ENCODE data around the gene ENSA. TPM values are rescaled to one million over a fixed set of nuclear protein-coding genes. Genes with fewer than 3 reads are reported as not detected.

ENSA gene
- 10 to 100 TPM; 85.7 to 94.5 TPM for total RNA-seq

- Histone ChIP-seq H3K9me3 (no peaks in the 10 kb centered on the region), H3K27me3 (replicated peaks; ENCODE audit: insufficient read depth) (no peaks in the 10 kb centered on the region), H3K4me3 (peak within 1 kb of the TSS; percentile 90), H3K4me1 (ENCODE audit: control insufficient read depth in 1 of 2, low read depth in 2 of 2) (peaks cover 7 to 21% of the 10 kb centered on the region in 2 donors), H3K36me3 (peaks cover 32% of the 10 kb centered on the region), H3K27ac (peak within 1 kb of the TSS; percentile 96)
- DNase-seq (ENCODE audit: low spot score): peak; percentile 97
- TF ChIP-seq CTCF (IDR thresholded peaks at IDR 0.05): no peak
- ATAC-seq (ENCODE audit: insufficient number of reproducible peaks, low FRiP score, low read depth): peak; percentile 99
Observed at GRCh38 chr1:150629115-150629928, at the start of gene ENSA. Gene ENSA, minus strand, starts transcription at chr1:150629612. Its CDS starts 142 bp downstream, at chr1:150629470.

- no peak for ATAC-seq (ENCODE audit: insufficient number of reproducible peaks, low FRiP score, low read depth)
- Histone ChIP-seq H3K36me3 (no peaks in the 10 kb centered on the region), H3K27ac (no peak overlapping the region), H3K4me1 (ENCODE audit: control insufficient read depth in 1 of 2, low read depth in 2 of 2) (no peaks in the 10 kb centered on the region), H3K9me3 (no peaks in the 10 kb centered on the region), H3K27me3 (replicated peaks; ENCODE audit: insufficient read depth) (no peaks in the 10 kb centered on the region), H3K4me3 (no peak overlapping the region)
- TF ChIP-seq CTCF (IDR thresholded peaks at IDR 0.05): no peak
- no peak for DNase-seq (ENCODE audit: low spot score)
Observed at GRCh38 chr1:150678988-150679387, 49.6 kb upstream of the ENSA start.

GRCh38 chr1:150674881-150675280 is 45.5 kb upstream of the ENSA start:
- no peak for DNase-seq (ENCODE audit: low spot score)
- H3K4me1 ChIP-seq (ENCODE audit: control insufficient read depth in 1 of 2, low read depth in 2 of 2): no peaks in the 10 kb centered on the region
- TF ChIP-seq CTCF (IDR thresholded peaks at IDR 0.05): no peak
- no peak overlapping the region for H3K27ac ChIP-seq
- no peak overlapping the region for H3K4me3 ChIP-seq
- no peaks in the 10 kb centered on the region for H3K27me3 ChIP-seq (replicated peaks; ENCODE audit: insufficient read depth)
- no peak for ATAC-seq (ENCODE audit: insufficient number of reproducible peaks, low FRiP score, low read depth)
- H3K36me3 ChIP-seq: no peaks in the 10 kb centered on the region
- H3K9me3 ChIP-seq: no peaks in the 10 kb centered on the region

- no peak for DNase-seq (ENCODE audit: low spot score)
- H3K36me3 ChIP-seq: no peaks in the 10 kb centered on the region
- no peaks in the 10 kb centered on the region for H3K27me3 ChIP-seq (replicated peaks; ENCODE audit: insufficient read depth)
- TF ChIP-seq CTCF (IDR thresholded peaks at IDR 0.05): no peak
- no peak for ATAC-seq (ENCODE audit: insufficient number of reproducible peaks, low FRiP score, low read depth)
- no peak overlapping the region for H3K4me3 ChIP-seq
- H3K9me3 ChIP-seq: no peaks in the 10 kb centered on the region
- H3K27ac ChIP-seq: no peak overlapping the region
- no peaks in the 10 kb centered on the region for H3K4me1 ChIP-seq (ENCODE audit: control insufficient read depth in 1 of 2, low read depth in 2 of 2)
Observed at GRCh38 chr1:150663321-150663720, 33.9 kb upstream of the ENSA start.

GRCh38 chr1:150662811-150663210 is 33.4 kb upstream of the ENSA start:
- DNase-seq (ENCODE audit: low spot score): no peak
- no peak overlapping the region for H3K4me3 ChIP-seq
- no peak for ATAC-seq (ENCODE audit: insufficient number of reproducible peaks, low FRiP score, low read depth)
- no peaks in the 10 kb centered on the region for H3K9me3 ChIP-seq
- no peaks in the 10 kb centered on the region for H3K27me3 ChIP-seq (replicated peaks; ENCODE audit: insufficient read depth)
- H3K4me1 ChIP-seq (ENCODE audit: control insufficient read depth in 1 of 2, low read depth in 2 of 2): no peaks in the 10 kb centered on the region
- no peak overlapping the region for H3K27ac ChIP-seq
- TF ChIP-seq CTCF (IDR thresholded peaks at IDR 0.05): no peak
- no peaks in the 10 kb centered on the region for H3K36me3 ChIP-seq
